HepG2 (cell line): ENCODE measurements around the gene WDR48. TPM values are rescaled to one million over a fixed set of nuclear protein-coding genes. Genes with fewer than 3 reads are reported as not detected.

Source experiments
- ATAC-seq: fragments of 200-7000 bp; cut with Tn5 transposase; 3 replicates; pipeline ENCODE4 v1.9.1; 2020; ENCODE audit warnings: mild to moderate bottlenecking, moderate library complexity
- BruUV-seq: library from RNA; stranded (reverse); fragments of 400-500 nt; replicated peaks from 2 replicates; lab custom pipeline; 2021; lab: Mats Ljungman, UMichigan
- CTCF ChIA-PET: fragments of 300-600 bp; formaldehyde crosslinking; extraction: SDS; loops from one replicate; lab custom pipeline; 2021; ENCODE audit warnings: low total read pairs, inconsistent platforms, low intra/inter-chr PET ratio; lab: Yijun Ruan, JAX
- POLR2A ChIA-PET: fragments of 350-600 bp; sonication (Branson Sonifier 250); formaldehyde crosslinking; loops from one replicate; lab custom pipeline; 2020; ENCODE audit warnings: antibody characterized with exemption, inconsistent platforms; lab: Yijun Ruan, JAX
- DNase-seq: peaks from one replicate; pipeline ENCODE4 v3.0.0-alpha.2; 2015; ENCODE audit warnings: low spot score
- FAIRE-seq: peaks from 3 replicates; lab custom pipeline; 2011; peaks lifted over from hg19 to GRCh38; lab: Jason Lieb, UNC
- H2AFZ ChIP-seq: one replicate; pipeline ENCODE4 v1.6.1; 2011; ENCODE audit warnings: low read length, inconsistent platforms
- H3K27ac ChIP-seq: fragments of 300-600 bp; 3 replicates; pipeline ENCODE4 v1.8.0; 2011; ENCODE audit warnings: mixed run types, mild to moderate bottlenecking, mixed read lengths, low read length, inconsistent platforms; ENCODE audit not compliant: insufficient read depth; ENCODE audit errors: extremely low read length
- H3K27me3 ChIP-seq, 2 experiments: fragments of 200-600 bp in 1 of 2; 2 replicates in 1 of 2; 3 replicates in 1 of 2; pipeline versions ENCODE4 v1.6.0 to v1.8.0; 2011; ENCODE audit warnings: low read length in 2 of 2, mild to moderate bottlenecking in 2 of 2, moderate library complexity in 2 of 2, inconsistent platforms in 1 of 2; ENCODE audit not compliant: insufficient read depth in 2 of 2, control insufficient read depth in 1 of 2
- H3K36me3 ChIP-seq, 2 experiments: fragments of 200-600 bp in 1 of 2; replicated peaks in 1 of 2; 2 replicates in 1 of 2; 3 replicates in 1 of 2; pipeline versions ENCODE4 v1.5.1 to v1.8.0; 2011; ENCODE audit warnings: low read length in 2 of 2, inconsistent platforms in 1 of 2; ENCODE audit not compliant: insufficient read depth in 2 of 2, control insufficient read depth in 1 of 2
- H3K4me1 ChIP-seq: 2 replicates; pipeline ENCODE4 v1.5.1; 2012; ENCODE audit warnings: low read length, inconsistent platforms; ENCODE audit not compliant: insufficient read depth
- H3K4me2 ChIP-seq: 2 replicates; pipeline ENCODE4 v1.6.0; 2011; ENCODE audit warnings: low read depth, low read length, inconsistent platforms
- H3K4me3 ChIP-seq, 3 experiments: fragments of 200-600 bp in 1 of 3; sonication (generic), shearing (Covaris generic) in 1 of 3; replicated peaks in 1 of 3; 2 replicates each; pipeline ENCODE4 v1.5.1; 2011 to 2016; ENCODE audit warnings: low read length in 3 of 3, inconsistent platforms in 2 of 3, low read depth in 2 of 3, mild to moderate bottlenecking in 2 of 3, control low read depth in 1 of 3, mixed read lengths in 1 of 3; ENCODE audit not compliant: insufficient read depth in 1 of 3
- H3K79me2 ChIP-seq: one replicate; pipeline ENCODE4 v1.6.1; 2011; ENCODE audit warnings: low read length, inconsistent platforms; ENCODE audit not compliant: insufficient read depth
- H3K9ac ChIP-seq: 2 replicates; pipeline ENCODE4 v1.6.0; 2011; ENCODE audit warnings: mild to moderate bottlenecking, low read depth, low read length, inconsistent platforms; ENCODE audit not compliant: insufficient read depth
- H3K9me3 ChIP-seq: 2 replicates; pipeline ENCODE4 v1.5.1; 2012; ENCODE audit warnings: mild to moderate bottlenecking, low read length
- H4K20me1 ChIP-seq: 2 replicates; pipeline ENCODE4 v1.6.0; 2011; ENCODE audit warnings: inconsistent platforms, mild to moderate bottlenecking, low read length, moderate library complexity; ENCODE audit not compliant: insufficient read depth
- CAMTA2 ChIP-seq: sonication (generic); formaldehyde crosslinking; IDR thresholded peaks from 2 replicates; pipeline ENCODE4 v1.4.0; 2020; ENCODE audit warnings: mild to moderate bottlenecking, missing genetic modification reagents, borderline replicate concordance
- GATAD2A ChIP-seq: IDR thresholded peaks from 2 replicates; pipeline ENCODE4 v1.6.1; 2016
- MTF2 ChIP-seq: sonication (generic); formaldehyde crosslinking; IDR thresholded peaks from 2 replicates; pipeline ENCODE4 v1.5.0; 2020; ENCODE audit warnings: missing genetic modification reagents, borderline replicate concordance
- NCOA1 ChIP-seq: sonication (generic); formaldehyde crosslinking; IDR thresholded peaks from 2 replicates; pipeline ENCODE4 v1.9.0; 2021; ENCODE audit warnings: missing genetic modification reagents
- NFE2L2 ChIP-seq: fragments of 150-350 bp; IDR thresholded peaks from 2 replicates; pipeline ENCODE4 v1.6.1; 2014; ENCODE audit warnings: low read length
- YY1 ChIP-seq: IDR thresholded peaks from 2 replicates; pipeline ENCODE4 v1.6.1; 2011; ENCODE audit warnings: low read length, low read depth, moderate library complexity, mild to moderate bottlenecking; ENCODE audit not compliant: insufficient read depth, insufficient replicate concordance
- ZNF225 ChIP-seq: sonication (generic); formaldehyde crosslinking; IDR thresholded peaks from 2 replicates; pipeline ENCODE4 v1.4.0; 2020; ENCODE audit warnings: mild to moderate bottlenecking, missing genetic modification reagents
- ZNF292 ChIP-seq: sonication (generic); formaldehyde crosslinking; IDR thresholded peaks from 2 replicates; pipeline ENCODE4 v1.8.1; 2022; ENCODE audit warnings: mild to moderate bottlenecking, low read depth, missing genetic modification reagents, borderline replicate concordance
- ZNF550 ChIP-seq: sonication (generic); formaldehyde crosslinking; IDR thresholded peaks from 2 replicates; pipeline ENCODE4 v1.4.0; 2020; ENCODE audit warnings: mild to moderate bottlenecking, missing genetic modification reagents, borderline replicate concordance
- ZNF558 ChIP-seq: sonication (generic); formaldehyde crosslinking; IDR thresholded peaks from 2 replicates; pipeline ENCODE4 v1.9.0; 2022; ENCODE audit warnings: mild to moderate bottlenecking, missing genetic modification reagents, borderline replicate concordance
- WGBS: methylation state at CpG from one replicate; pipeline ENCODE4 v1.1.6; 2017; ENCODE audit warnings: low lambda C conversion rate; 5-methylcytosine and 5-hydroxymethylcytosine counted together
- in situ Hi-C: cut with HindIII; loops from 2 replicates; pipeline ENCODE4 v1.10.0; 2017; ENCODE audit warnings: low pct_unique_long_range_greater_than_20kb; ENCODE audit not compliant: extremely low pct_ligation_motif_present
- intact Hi-C: fragments of 100-400 bp; cut with micrococcal nuclease; formaldehyde crosslinking; loops from one replicate; pipeline ENCODE4 v1.10.0; 2022; ENCODE audit not compliant: unreplicated experiment
- polyA plus RNA-seq, 8 experiments: library from polyadenylated mRNA; depleted of rRNA in 3 of 8; stranded (reverse) in 7 of 8; unstranded in 1 of 8; fragments of >200 nt; fragmentation: Illumina TruSeq in 4 of 8; extraction: Trizol in 4 of 8; gene quantifications; 2 replicates each; pipeline versions ENCODE4 v1.2.1 to v1.2.3, GENCODE V29; 2011 to 2016; ENCODE audit warnings: low read depth in 4 of 8, missing spikeins in 1 of 8, mixed read lengths in 1 of 8; ENCODE audit not compliant: insufficient read depth in 1 of 8
- total RNA-seq, 5 experiments: library from RNA; depleted of rRNA; stranded (reverse); fragments of >200 nt; fragmentation: Illumina TruSeq; extraction: Trizol; gene quantifications; 2 replicates each; pipeline ENCODE4 v1.2.3, GENCODE V29; 2016; ENCODE audit warnings: low read depth in 1 of 5
- TF ChIP-seq, protein P1 (sequence below): sonication (generic); formaldehyde crosslinking; IDR thresholded peaks from 2 replicates; pipeline ENCODE4 v1.5.0; 2020; ENCODE audit warnings: missing genetic modification reagents
- TF ChIP-seq, protein P2 (sequence below): IDR thresholded peaks from 2 replicates; pipeline ENCODE4 v1.6.1; 2016; ENCODE audit warnings: mild to moderate bottlenecking, missing biosample characterization, missing genetic modification reagents
- TF ChIP-seq, protein P3 (sequence below): sonication (generic); formaldehyde crosslinking; conservative IDR thresholded peaks from 2 replicates; pipeline ENCODE4 v1.4.0; 2020; ENCODE audit warnings: missing genetic modification reagents
- TF ChIP-seq, protein P4 (sequence below): sonication (generic); formaldehyde crosslinking; IDR thresholded peaks from 2 replicates; pipeline ENCODE4 v1.5.1; 2020; ENCODE audit warnings: mild to moderate bottlenecking, missing genetic modification reagents
- TF ChIP-seq, protein P5 (sequence below): sonication (generic); formaldehyde crosslinking; IDR thresholded peaks from 2 replicates; pipeline ENCODE4 v1.8.0; 2022; ENCODE audit warnings: mild to moderate bottlenecking, missing genetic modification reagents, borderline replicate concordance

WDR48 gene
- total and polyA plus RNA-seq, 2 of the 13 experiments (the other 11 are each of a cell fraction or from before 2014, with no cell fraction given) = 29.2 to 31.2 TPM

DNA sequence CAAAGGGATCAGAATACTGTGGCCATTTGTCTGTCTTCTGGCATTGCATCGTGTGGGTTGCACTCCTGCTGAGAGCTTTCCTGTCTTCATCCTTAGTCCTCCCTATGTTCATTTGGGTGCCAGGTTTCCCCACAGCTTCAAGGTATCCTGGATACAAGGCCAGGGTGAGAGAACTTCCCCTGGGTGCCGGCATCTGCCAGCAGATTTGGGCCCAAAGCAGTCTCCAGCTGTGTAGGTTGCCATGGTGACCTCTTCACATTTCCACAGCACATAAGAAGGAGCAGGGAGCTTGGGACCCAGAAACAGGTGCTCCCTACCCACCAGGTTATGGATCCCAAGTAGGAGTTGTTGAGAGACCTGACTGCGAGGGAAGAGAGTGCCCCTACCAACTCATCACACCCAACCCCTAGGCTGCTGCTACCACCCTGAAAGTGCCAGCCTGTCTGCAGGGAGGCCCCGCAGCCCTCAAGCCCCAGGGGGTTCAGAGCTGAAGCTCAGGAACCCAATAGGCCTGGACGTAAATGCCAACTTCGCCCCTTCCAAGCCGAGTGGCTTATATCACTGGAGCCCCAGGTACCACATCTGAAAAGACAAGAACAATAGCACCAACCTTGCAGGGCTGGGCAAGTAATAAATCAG, 75.6 kb downstream of the WDR48 start (continued):
- TF ChIP-seq, protein P1, sequence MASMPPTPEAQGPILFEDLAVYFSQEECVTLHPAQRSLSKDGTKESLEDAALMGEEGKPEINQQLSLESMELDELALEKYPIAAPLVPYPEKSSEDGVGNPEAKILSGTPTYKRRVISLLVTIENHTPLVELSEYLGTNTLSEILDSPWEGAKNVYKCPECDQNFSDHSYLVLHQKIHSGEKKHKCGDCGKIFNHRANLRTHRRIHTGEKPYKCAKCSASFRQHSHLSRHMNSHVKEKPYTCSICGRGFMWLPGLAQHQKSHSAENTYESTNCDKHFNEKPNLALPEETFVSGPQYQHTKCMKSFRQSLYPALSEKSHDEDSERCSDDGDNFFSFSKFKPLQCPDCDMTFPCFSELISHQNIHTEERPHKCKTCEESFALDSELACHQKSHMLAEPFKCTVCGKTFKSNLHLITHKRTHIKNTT (CRISPR knock-in tag) = no peak
- TF ChIP-seq NFE2L2 = no peak
- no peak for TF ChIP-seq GATAD2A
- TF ChIP-seq, protein P2, sequence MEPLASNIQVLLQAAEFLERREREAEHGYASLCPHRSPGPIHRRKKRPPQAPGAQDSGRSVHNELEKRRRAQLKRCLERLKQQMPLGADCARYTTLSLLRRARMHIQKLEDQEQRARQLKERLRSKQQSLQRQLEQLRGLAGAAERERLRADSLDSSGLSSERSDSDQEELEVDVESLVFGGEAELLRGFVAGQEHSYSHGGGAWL = no peak

DNA sequence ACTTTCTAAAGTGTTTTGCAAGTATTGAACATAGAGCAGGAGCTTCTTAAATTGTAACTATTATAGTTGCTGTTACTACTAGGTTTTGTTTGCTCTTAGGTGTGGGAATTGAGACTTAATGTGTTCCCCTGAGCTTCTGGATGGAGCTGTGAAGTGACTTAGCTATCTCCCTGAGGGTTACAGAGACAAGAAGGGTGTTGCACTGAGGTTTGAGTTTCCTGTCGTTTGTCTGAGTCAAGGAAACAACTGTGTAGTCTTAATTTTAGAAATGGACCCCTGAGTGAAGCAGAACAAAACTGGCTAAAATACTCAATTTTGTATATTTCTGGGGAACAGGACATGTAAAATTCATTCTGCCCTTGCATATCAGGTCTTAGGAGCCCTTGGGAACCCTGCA, 76.1 kb downstream of the WDR48 start:
- H4K20me1 ChIP-seq = no peaks in the 10 kb centered on the region; the same call in 1 of the 2 replicates
- no peak overlapping the region for H3K9ac ChIP-seq
- ATAC-seq (no peak), DNase-seq (no peak), FAIRE-seq (no peak)
- no peaks in the 10 kb centered on the region for H3K27me3 ChIP-seq
- H3K4me2 ChIP-seq = no peak overlapping the region
- peaks cover 13% of the 10 kb centered on the region for H3K4me1 ChIP-seq
- H3K9me3 ChIP-seq = no peaks in the 10 kb centered on the region
- no peaks in the 10 kb centered on the region for H3K79me2 ChIP-seq
- H2AFZ ChIP-seq = no peak overlapping the region
- no peak overlapping the region for H3K4me3 ChIP-seq
- WGBS = 0% methylated on average over 1 of the region's 1 CpG
- no peaks in the 10 kb centered on the region for H3K36me3 ChIP-seq
- intact Hi-C loops = loop anchor here (5.0 kb wide), 1 partner anchor 79 kb away; no protein-coding TSS in a partner anchor
- no TSS peak for BruUV-seq
- in situ Hi-C loops = loop anchor here (5.0 kb wide), 2 partner anchors 59 to 159 kb away; no protein-coding TSS in a partner anchor
- ChIA-PET POLR2A (interaction anchor here (1.3 kb wide), 1 partner anchor 50 kb away, joined by 3 read pairs; no protein-coding TSS in a partner anchor), CTCF (no interaction called here)
- H3K27ac ChIP-seq = no peak overlapping the region
- TF ChIP-seq, protein P3, sequence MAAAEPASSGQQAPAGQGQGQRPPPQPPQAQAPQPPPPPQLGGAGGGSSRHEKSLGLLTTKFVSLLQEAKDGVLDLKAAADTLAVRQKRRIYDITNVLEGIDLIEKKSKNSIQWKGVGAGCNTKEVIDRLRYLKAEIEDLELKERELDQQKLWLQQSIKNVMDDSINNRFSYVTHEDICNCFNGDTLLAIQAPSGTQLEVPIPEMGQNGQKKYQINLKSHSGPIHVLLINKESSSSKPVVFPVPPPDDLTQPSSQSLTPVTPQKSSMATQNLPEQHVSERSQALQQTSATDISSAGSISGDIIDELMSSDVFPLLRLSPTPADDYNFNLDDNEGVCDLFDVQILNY (CRISPR knock-in tag) = no peak
- TF ChIP-seq ZNF292 (CRISPR knock-in tag) (no peak), ZNF558 (CRISPR knock-in tag) (no peak), NCOA1 (CRISPR knock-in tag) (no peak), MTF2 (CRISPR knock-in tag) (no peak), GATAD2A (no peak), YY1 (no peak), ZNF225 (CRISPR knock-in tag) (no peak), CAMTA2 (CRISPR knock-in tag) (no peak), ZNF550 (CRISPR knock-in tag) (no peak)
- TF ChIP-seq, protein P4, sequence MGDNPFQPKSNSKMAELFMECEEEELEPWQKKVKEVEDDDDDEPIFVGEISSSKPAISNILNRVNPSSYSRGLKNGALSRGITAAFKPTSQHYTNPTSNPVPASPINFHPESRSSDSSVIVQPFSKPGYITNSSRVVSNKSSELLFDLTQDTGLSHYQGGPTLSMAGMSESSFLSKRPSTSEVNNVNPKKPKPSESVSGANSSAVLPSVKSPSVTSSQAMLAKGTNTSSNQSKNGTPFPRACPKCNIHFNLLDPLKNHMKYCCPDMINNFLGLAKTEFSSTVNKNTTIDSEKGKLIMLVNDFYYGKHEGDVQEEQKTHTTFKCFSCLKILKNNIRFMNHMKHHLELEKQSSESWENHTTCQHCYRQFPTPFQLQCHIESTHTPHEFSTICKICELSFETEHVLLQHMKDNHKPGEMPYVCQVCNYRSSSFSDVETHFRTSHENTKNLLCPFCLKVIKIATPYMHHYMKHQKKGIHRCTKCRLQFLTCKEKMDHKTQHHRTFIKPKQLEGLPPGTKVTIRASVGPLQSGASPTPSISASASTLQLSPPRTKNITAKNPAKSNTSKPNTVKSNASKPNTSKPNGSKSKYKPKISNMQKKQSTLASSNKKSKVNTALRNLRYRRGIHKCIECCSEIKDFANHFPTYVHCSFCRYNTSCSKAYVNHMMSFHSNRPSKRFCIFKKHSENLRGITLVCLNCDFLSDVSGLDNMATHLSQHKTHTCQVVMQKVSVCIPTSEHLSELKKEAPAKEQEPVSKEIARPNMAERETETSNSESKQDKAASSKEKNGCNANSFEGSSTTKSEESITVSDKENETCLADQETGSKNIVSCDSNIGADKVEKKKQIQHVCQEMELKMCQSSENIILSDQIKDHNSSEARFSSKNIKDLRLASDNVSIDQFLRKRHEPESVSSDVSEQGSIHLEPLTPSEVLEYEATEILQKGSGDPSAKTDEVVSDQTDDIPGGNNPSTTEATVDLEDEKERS = no peak
- TF ChIP-seq, protein P5, sequence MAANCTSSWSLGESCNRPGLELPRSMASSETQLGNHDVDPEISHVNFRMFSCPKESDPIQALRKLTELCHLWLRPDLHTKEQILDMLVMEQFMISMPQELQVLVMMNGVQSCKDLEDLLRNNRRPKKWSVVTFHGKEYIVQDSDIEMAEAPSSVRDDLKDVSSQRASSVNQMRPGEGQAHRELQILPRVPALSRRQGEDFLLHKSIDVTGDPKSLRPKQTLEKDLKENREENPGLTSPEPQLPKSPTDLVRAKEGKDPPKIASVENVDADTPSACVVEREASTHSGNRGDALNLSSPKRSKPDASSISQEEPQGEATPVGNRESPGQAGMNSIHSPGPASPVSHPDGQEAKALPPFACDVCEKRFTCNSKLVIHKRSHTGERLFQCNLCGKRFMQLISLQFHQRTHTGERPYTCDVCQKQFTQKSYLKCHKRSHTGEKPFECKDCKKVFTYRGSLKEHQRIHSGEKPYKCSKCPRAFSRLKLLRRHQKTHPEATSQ (CRISPR knock-in tag) = no peak
